Left ventricle myocardium inferior (tissue), 1 donor: Measurements from ENCODE around the gene PRSS38. TPM values are rescaled to one million over a fixed set of nuclear protein-coding genes. Genes with fewer than 3 reads are reported as not detected.

Experiments used
- DNase-seq: peaks from one replicate; pipeline ENCODE4 v3.0.0-alpha.2; 2020
- H3K27ac ChIP-seq: fragments of 200-600 bp; replicated peaks from 2 replicates; pipeline ENCODE4 v1.8.0; 2021
- H3K27me3 ChIP-seq: fragments of 200-600 bp; 2 replicates; pipeline ENCODE4 v1.8.0; 2021; ENCODE audit warnings: low read depth
- H3K36me3 ChIP-seq: fragments of 200-600 bp; 2 replicates; pipeline ENCODE4 v1.8.0; 2021
- H3K4me1 ChIP-seq: fragments of 200-600 bp; 2 replicates; pipeline ENCODE4 v1.8.0; 2021
- H3K4me3 ChIP-seq: fragments of 200-600 bp; 2 replicates; pipeline ENCODE4 v1.8.0; 2021; ENCODE audit warnings: mild to moderate bottlenecking, moderate library complexity
- H3K9me3 ChIP-seq: fragments of 200-600 bp; replicated peaks from 2 replicates; pipeline ENCODE4 v1.8.0; 2021
- CTCF ChIP-seq: fragments of 200-600 bp; IDR thresholded peaks from 2 replicates; pipeline ENCODE4 v1.8.0; 2021; ENCODE audit warnings: antibody characterized with exemption, mild to moderate bottlenecking, borderline replicate concordance
- intact Hi-C: fragments of 100-400 bp; cut with micrococcal nuclease; formaldehyde crosslinking; loops from one replicate; pipeline ENCODE4 v1.11.0; 2022
- total RNA-seq: library from RNA; stranded (reverse); fragmentation: NEBNext Ultra II Directional; extraction: Animal tissue kit (Norgen Biotek cat#: 25700); gene quantifications from one replicate; pipeline ENCODE4 v1.2.1, GENCODE V29; 2021
- donor health status: DM: no; HTN: yes; CAD: no; lungs with severe emphysema.

Gene PRSS38
- total RNA-seq, 1 donor from 2014 or later = not detected

- no peaks in the 10 kb centered on the region for H3K36me3 ChIP-seq
- H3K27ac ChIP-seq = no peak overlapping the region
- H3K27me3 ChIP-seq = peaks cover 11% of the 10 kb centered on the region
- no peaks in the 10 kb centered on the region for H3K4me1 ChIP-seq
- no peak for TF ChIP-seq CTCF
- H3K9me3 ChIP-seq = peaks cover 43% of the 10 kb centered on the region
- H3K4me3 ChIP-seq = no peak overlapping the region
- no peak for DNase-seq
- intact Hi-C loops = no loop called here
These were observed 8.1 kb downstream of the PRSS38 start for GRCh38 chr1:227823537-227823936.

GRCh38 chr1:227824204-227824603 is 8.7 kb downstream of the PRSS38 start:
- Histone ChIP-seq H3K9me3 (peaks cover 48% of the 10 kb centered on the region), H3K27ac (no peak overlapping the region), H3K4me3 (no peak overlapping the region), H3K4me1 (no peaks in the 10 kb centered on the region), H3K36me3 (no peaks in the 10 kb centered on the region), H3K27me3 (peaks cover 18% of the 10 kb centered on the region)
- no peak for TF ChIP-seq CTCF
- no peak for DNase-seq
- intact Hi-C loops = no loop called here

- intact Hi-C loops = no loop called here
- no peak for DNase-seq
- no peak for TF ChIP-seq CTCF
These were observed 13.3 kb downstream of the PRSS38 start for GRCh38 chr1:227828786-227829185.

GRCh38 chr1:227838181-227838580 is 22.7 kb downstream of the PRSS38 start:
- no peaks in the 10 kb centered on the region for H3K27me3 ChIP-seq
- intact Hi-C loops = no loop called here
- no peak overlapping the region for H3K4me3 ChIP-seq
- H3K9me3 ChIP-seq = no peaks in the 10 kb centered on the region
- no peak for TF ChIP-seq CTCF
- no peaks in the 10 kb centered on the region for H3K4me1 ChIP-seq
- H3K27ac ChIP-seq = no peak overlapping the region
- DNase-seq = no peak
- no peaks in the 10 kb centered on the region for H3K36me3 ChIP-seq

More at GRCh38 chr1:227828786-227829185, 13.3 kb downstream of the PRSS38 start:
- Histone ChIP-seq H3K27me3 (peaks cover 19% of the 10 kb centered on the region), H3K36me3 (no peaks in the 10 kb centered on the region), H3K4me3 (no peak overlapping the region), H3K27ac (no peak overlapping the region), H3K9me3 (peaks cover 27% of the 10 kb centered on the region), H3K4me1 (no peaks in the 10 kb centered on the region)

GRCh38 chr1:227841096-227841495 is 25.6 kb downstream of the PRSS38 start:
- no peak for DNase-seq
- no peaks in the 10 kb centered on the region for H3K9me3 ChIP-seq
- H3K27me3 ChIP-seq = peaks cover 4% of the 10 kb centered on the region
- no peak for TF ChIP-seq CTCF
- intact Hi-C loops = no loop called here
- no peaks in the 10 kb centered on the region for H3K36me3 ChIP-seq
- H3K4me1 ChIP-seq = no peaks in the 10 kb centered on the region
- H3K4me3 ChIP-seq = no peak overlapping the region
- H3K27ac ChIP-seq = no peak overlapping the region
